ENCODE results near the gene HFE. TPM values are rescaled to one million over a fixed set of nuclear protein-coding genes. Genes with fewer than 3 reads are reported as not detected.
"Not testable (repeated sequence)": the region's sequence is repeated elsewhere in the genome, so short reads cannot be mapped to it uniquely, and the experiment has no call there.

The HFE gene
- total RNA-seq, 1 donor from 2014 or later: not detected

GRCh38 chr6:26115226-26115625, 28.0 kb downstream of the HFE start:
- H3K27ac Mint-ChIP-seq (ENCODE audit: unreplicated experiment): no peak overlapping the region
- no peaks in the 10 kb centered on the region for H3K4me1 Mint-ChIP-seq (ENCODE audit: low read depth, unreplicated experiment)
- no peaks in the 10 kb centered on the region for H3K9me3 Mint-ChIP-seq (ENCODE audit: unreplicated experiment)
- peaks cover 2% of the 10 kb centered on the region for H3K27me3 Mint-ChIP-seq (ENCODE audit: unreplicated experiment)
- H3K36me3 Mint-ChIP-seq (ENCODE audit: unreplicated experiment): no peaks in the 10 kb centered on the region
- no peak for TF ChIP-seq CTCF (IDR thresholded peaks at IDR 0.05; ENCODE audit: partially characterized antibody, unreplicated experiment)
- DNase-seq: no peak
- no peak overlapping the region for H3K4me3 Mint-ChIP-seq (ENCODE audit: unreplicated experiment)

- Mint-ChIP-seq H3K27me3 (ENCODE audit: unreplicated experiment) (peaks cover 2% of the 10 kb centered on the region), H3K4me3 (ENCODE audit: unreplicated experiment) (no peak overlapping the region), H3K9me3 (ENCODE audit: unreplicated experiment) (no peaks in the 10 kb centered on the region), H3K27ac (ENCODE audit: unreplicated experiment) (no peak overlapping the region), H3K4me1 (ENCODE audit: low read depth, unreplicated experiment) (no peaks in the 10 kb centered on the region), H3K36me3 (ENCODE audit: unreplicated experiment) (no peaks in the 10 kb centered on the region)
- no peak for TF ChIP-seq CTCF (IDR thresholded peaks at IDR 0.05; ENCODE audit: partially characterized antibody, unreplicated experiment)
- DNase-seq: no peak
These were observed 29.0 kb downstream of the HFE start for GRCh38 chr6:26116267-26116666.

GRCh38 chr6:26118999-26119398, 31.8 kb downstream of the HFE start:
- DNase-seq: no peak
- Mint-ChIP-seq H3K27ac (ENCODE audit: unreplicated experiment) (no peak overlapping the region), H3K4me1 (ENCODE audit: low read depth, unreplicated experiment) (peaks cover 1% of the 10 kb centered on the region), H3K9me3 (ENCODE audit: unreplicated experiment) (peaks cover 18% of the 10 kb centered on the region), H3K27me3 (ENCODE audit: unreplicated experiment) (peaks cover 15% of the 10 kb centered on the region), H3K36me3 (ENCODE audit: unreplicated experiment) (no peaks in the 10 kb centered on the region), H3K4me3 (ENCODE audit: unreplicated experiment) (no peak overlapping the region)
- no peak for TF ChIP-seq CTCF (IDR thresholded peaks at IDR 0.05; ENCODE audit: partially characterized antibody, unreplicated experiment)

- not testable (repeated sequence) for H3K36me3 Mint-ChIP-seq (ENCODE audit: unreplicated experiment); H3K4me1 Mint-ChIP-seq (ENCODE audit: low read depth, unreplicated experiment); DNase-seq; H3K4me3 Mint-ChIP-seq (ENCODE audit: unreplicated experiment); H3K27ac Mint-ChIP-seq (ENCODE audit: unreplicated experiment)
- H3K9me3 Mint-ChIP-seq (ENCODE audit: unreplicated experiment): peaks cover 25% of the 10 kb centered on the region
- H3K27me3 Mint-ChIP-seq (ENCODE audit: unreplicated experiment): peaks cover 21% of the 10 kb centered on the region
These were observed 32.9 kb downstream of the HFE start for GRCh38 chr6:26120115-26120514.

- Mint-ChIP-seq H3K4me3 (ENCODE audit: unreplicated experiment) (no peak overlapping the region), H3K27me3 (ENCODE audit: unreplicated experiment) (peaks cover 23% of the 10 kb centered on the region), H3K4me1 (ENCODE audit: low read depth, unreplicated experiment) (peaks cover 1% of the 10 kb centered on the region), H3K27ac (ENCODE audit: unreplicated experiment) (no peak overlapping the region), H3K36me3 (ENCODE audit: unreplicated experiment) (no peaks in the 10 kb centered on the region), H3K9me3 (ENCODE audit: unreplicated experiment) (peaks cover 27% of the 10 kb centered on the region)
- no peak for TF ChIP-seq CTCF (IDR thresholded peaks at IDR 0.05; ENCODE audit: partially characterized antibody, unreplicated experiment)
- DNase-seq: no peak
These were observed 33.5 kb downstream of the HFE start for GRCh38 chr6:26120807-26121140.
